NCI-H2171 treated with DMSO at 0.1 percent for 48 hours (cell line): ENCODE data around the gene PLCL2.

Source experiments
- DNase-seq: peaks from one replicate; lab custom pipeline; 2025; lab: John Stamatoyannopoulos, UW

Gene PLCL2

GRCh38 chr3:17044855-17045254 lies 160.1 kb downstream of the PLCL2 start:
- DNase-seq, result no peak

GRCh38 chr3:17045705-17046104 lies 160.9 kb downstream of the PLCL2 start:
- no peak for DNase-seq

GRCh38 chr3:17046623-17047022 lies 161.9 kb downstream of the PLCL2 start:
- DNase-seq, result no peak

- DNase-seq, result peak; percentile 57
Measured at GRCh38 chr3:17047162-17047561, 162.4 kb downstream of the PLCL2 start.

- peak; percentile 63 for DNase-seq
Measured at GRCh38 chr3:17047894-17048293, 163.1 kb downstream of the PLCL2 start.

GRCh38 chr3:17050071-17050470 lies 165.3 kb downstream of the PLCL2 start:
- DNase-seq, result no peak

GRCh38 chr3:17050506-17050905 lies 165.8 kb downstream of the PLCL2 start:
- DNase-seq, result no peak

- no peak for DNase-seq
Measured at GRCh38 chr3:17052363-17052762, 167.6 kb downstream of the PLCL2 start.

GRCh38 chr3:17054301-17054981 lies 169.7 kb downstream of the PLCL2 start:
- DNase-seq, result no peak

- no peak for DNase-seq
Measured at GRCh38 chr3:17054982-17055343, 170.2 kb downstream of the PLCL2 start.

GRCh38 chr3:17055374-17056276 lies 170.9 kb downstream of the PLCL2 start:
- DNase-seq, result no peak

- DNase-seq, result no peak
Measured at GRCh38 chr3:17057321-17057720, 172.6 kb downstream of the PLCL2 start.

- no peak for DNase-seq
Measured at GRCh38 chr3:17059989-17060550, 175.3 kb downstream of the PLCL2 start.

GRCh38 chr3:17061005-17061404 lies 176.2 kb downstream of the PLCL2 start:
- no peak for DNase-seq

GRCh38 chr3:17062736-17063135 lies 178.0 kb downstream of the PLCL2 start:
- no peak for DNase-seq

- no peak for DNase-seq
Measured at GRCh38 chr3:17063596-17063995, 178.8 kb downstream of the PLCL2 start.

- DNase-seq, result peak; percentile 13
Measured at GRCh38 chr3:17065315-17065714, 180.6 kb downstream of the PLCL2 start.

- no peak for DNase-seq
Measured at GRCh38 chr3:17065881-17066280, 181.1 kb downstream of the PLCL2 start.

- no peak for DNase-seq
Measured at GRCh38 chr3:17069754-17070153, 185.0 kb downstream of the PLCL2 start.

- peak; percentile 84 for DNase-seq
Measured at GRCh38 chr3:17070161-17070959, 185.6 kb downstream of the PLCL2 start.

- no peak for DNase-seq
Measured at GRCh38 chr3:17074559-17074958, 189.8 kb downstream of the PLCL2 start.

- no peak for DNase-seq
Measured at GRCh38 chr3:17075358-17075757, 190.6 kb downstream of the PLCL2 start.
